GM23248 (cell line): ENCODE measurements around the gene FAM89A.

Experiments used
- EZH2 ChIP-seq: fragments of 200-600 bp; sonication (generic); IDR thresholded peaks from 2 replicates; pipeline ENCODE4 v1.6.1; 2018; ENCODE audit warnings: antibody characterized with exemption, mild to moderate bottlenecking; ENCODE audit not compliant: insufficient read depth, poor library complexity, severe bottlenecking
- EZH2phosphoT487 ChIP-seq: fragments of 200-600 bp; sonication (generic); IDR thresholded peaks from 2 replicates; pipeline ENCODE4 v1.6.1; 2018; ENCODE audit warnings: antibody characterized with exemption, moderate library complexity, mild to moderate bottlenecking, low read depth; ENCODE audit not compliant: insufficient read depth

DNA sequence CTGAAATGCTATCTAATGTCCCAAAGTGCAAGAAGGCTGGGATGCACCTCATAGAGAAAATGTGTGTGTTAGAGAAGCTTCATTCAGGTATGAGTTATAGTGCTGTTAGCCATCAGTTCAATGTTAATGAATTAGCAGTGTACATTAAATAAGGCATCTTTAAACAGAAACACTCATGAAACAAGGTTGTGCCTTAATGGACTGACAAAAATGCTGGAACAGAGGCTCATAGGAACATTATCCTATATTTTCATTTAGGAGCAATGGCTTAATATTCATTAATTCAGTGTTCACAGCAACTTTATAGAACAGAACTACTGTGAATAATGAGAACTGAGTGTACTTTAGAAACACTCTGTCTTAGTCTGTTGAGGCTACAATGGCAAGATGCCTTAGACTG, 15.2 kb upstream of the FAM89A start:
- no peak for TF ChIP-seq EZH2
- no peak for TF ChIP-seq EZH2phosphoT487
